ENCODE results near the gene NKAIN1.

- no peak for TF ChIP-seq POLR2A (IDR thresholded peaks at IDR 0.05; ENCODE audit: low read depth, low read length)
- no peak for TF ChIP-seq POLR2AphosphoS5 (IDR thresholded peaks at IDR 0.05; ENCODE audit: low read depth, low read length)
- TF ChIP-seq PAX5 (IDR thresholded peaks at IDR 0.05; ENCODE audit: insufficient read depth, low read length, severe bottlenecking) = no peak
- no peak for TF ChIP-seq POU2F2 (IDR thresholded peaks at IDR 0.05; ENCODE audit: low read depth, low read length)
Observed at GRCh38 chr1:31203215-31203614, 36.5 kb downstream of the NKAIN1 start.
